SK-N-MC (cell line): ENCODE data around the gene SYT5.

ENCODE experiments used
- EZH2 ChIP-seq: fragments of 200-600 bp; sonication (generic); IDR thresholded peaks from one replicate; pipeline ENCODE4 v1.6.1; 2017; ENCODE audit warnings: antibody characterized with exemption
- FOXP2 ChIP-seq: optimal IDR thresholded peaks from 2 replicates; pipeline ENCODE3; 2011; ENCODE audit warnings: mild to moderate bottlenecking, moderate library complexity; ENCODE audit not compliant: insufficient read depth; ENCODE audit errors: extremely low read length, control extremely low read depth
- POLR2AphosphoS5 ChIP-seq: IDR thresholded peaks from 2 replicates; pipeline ENCODE4 v1.6.1; 2012; ENCODE audit warnings: mild to moderate bottlenecking, low read depth, low read length, borderline replicate concordance

- no peak for TF ChIP-seq EZH2
- TF ChIP-seq POLR2AphosphoS5, result no peak
- no peak for TF ChIP-seq FOXP2
These were observed 5.5 kb downstream of the SYT5 start for GRCh38 chr19:55174425-55175116.
